ENCODE data around the gene RXRB.

DNA sequence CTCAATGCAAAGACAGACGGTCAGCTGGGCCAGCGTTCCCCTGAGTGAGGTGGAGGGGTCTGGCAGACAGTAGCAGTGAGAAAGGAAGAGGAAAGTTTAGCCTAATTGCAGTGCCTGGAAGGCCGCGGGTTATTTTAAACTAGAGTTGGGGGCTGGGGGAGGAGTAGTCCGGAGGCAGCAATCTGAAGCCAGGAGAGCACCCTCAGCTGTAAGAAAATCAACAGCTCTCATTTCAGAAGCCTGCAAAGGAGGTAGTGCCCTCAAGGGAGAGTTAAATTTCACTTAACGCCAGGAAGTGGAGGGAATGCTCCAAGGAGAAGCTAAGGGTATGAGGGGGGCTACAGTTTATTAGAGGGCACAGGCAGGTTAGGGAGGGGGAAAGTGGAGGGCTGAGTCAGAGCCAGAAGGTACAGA lies 34.8 kb upstream of the RXRB start:
- TF ChIP-seq, protein P1, sequence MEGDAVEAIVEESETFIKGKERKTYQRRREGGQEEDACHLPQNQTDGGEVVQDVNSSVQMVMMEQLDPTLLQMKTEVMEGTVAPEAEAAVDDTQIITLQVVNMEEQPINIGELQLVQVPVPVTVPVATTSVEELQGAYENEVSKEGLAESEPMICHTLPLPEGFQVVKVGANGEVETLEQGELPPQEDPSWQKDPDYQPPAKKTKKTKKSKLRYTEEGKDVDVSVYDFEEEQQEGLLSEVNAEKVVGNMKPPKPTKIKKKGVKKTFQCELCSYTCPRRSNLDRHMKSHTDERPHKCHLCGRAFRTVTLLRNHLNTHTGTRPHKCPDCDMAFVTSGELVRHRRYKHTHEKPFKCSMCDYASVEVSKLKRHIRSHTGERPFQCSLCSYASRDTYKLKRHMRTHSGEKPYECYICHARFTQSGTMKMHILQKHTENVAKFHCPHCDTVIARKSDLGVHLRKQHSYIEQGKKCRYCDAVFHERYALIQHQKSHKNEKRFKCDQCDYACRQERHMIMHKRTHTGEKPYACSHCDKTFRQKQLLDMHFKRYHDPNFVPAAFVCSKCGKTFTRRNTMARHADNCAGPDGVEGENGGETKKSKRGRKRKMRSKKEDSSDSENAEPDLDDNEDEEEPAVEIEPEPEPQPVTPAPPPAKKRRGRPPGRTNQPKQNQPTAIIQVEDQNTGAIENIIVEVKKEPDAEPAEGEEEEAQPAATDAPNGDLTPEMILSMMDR (IDR thresholded peaks at IDR 0.05; ENCODE audit: low read length): no peak
- no peak for TF ChIP-seq EZH2 (IDR thresholded peaks at IDR 0.05; ENCODE audit: borderline replicate concordance, low read length)
